ENCODE results near the gene SENP5.

DNA sequence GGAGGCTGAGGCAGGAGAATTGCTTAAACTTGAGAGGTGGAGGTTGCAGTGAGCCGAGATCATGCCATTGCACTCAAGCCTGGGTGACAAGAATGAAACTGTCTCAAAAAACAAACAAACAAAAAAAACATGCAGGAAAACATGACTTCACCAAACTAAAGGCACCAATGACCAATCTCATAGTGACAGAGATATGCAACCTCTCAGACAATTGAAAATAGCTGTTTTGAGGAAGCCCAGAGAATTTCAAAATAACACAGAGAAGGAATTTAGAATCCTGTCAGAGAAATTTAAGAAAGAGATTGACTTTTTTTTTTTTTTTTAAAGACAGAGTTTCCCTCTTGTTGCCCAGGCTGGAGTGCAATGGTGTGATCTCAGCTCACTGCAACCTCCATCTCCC lies 48.5 kb downstream of the SENP5 start:
- TF ChIP-seq, protein P1, sequence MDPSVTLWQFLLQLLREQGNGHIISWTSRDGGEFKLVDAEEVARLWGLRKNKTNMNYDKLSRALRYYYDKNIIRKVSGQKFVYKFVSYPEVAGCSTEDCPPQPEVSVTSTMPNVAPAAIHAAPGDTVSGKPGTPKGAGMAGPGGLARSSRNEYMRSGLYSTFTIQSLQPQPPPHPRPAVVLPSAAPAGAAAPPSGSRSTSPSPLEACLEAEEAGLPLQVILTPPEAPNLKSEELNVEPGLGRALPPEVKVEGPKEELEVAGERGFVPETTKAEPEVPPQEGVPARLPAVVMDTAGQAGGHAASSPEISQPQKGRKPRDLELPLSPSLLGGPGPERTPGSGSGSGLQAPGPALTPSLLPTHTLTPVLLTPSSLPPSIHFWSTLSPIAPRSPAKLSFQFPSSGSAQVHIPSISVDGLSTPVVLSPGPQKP (CRISPR knock-in tag; IDR thresholded peaks at IDR 0.05), result no peak
- no peak for TF ChIP-seq ASH1L (IDR thresholded peaks at IDR 0.05; ENCODE audit: borderline replicate concordance, low read depth, partially characterized antibody)
- TF ChIP-seq MYC (IDR thresholded peaks at IDR 0.05; ENCODE audit: low read depth, low read length), result no peak
- TF ChIP-seq MYC (CRISPR knock-in tag; IDR thresholded peaks at IDR 0.05; ENCODE audit: borderline replicate concordance, low read depth), result no peak
- no peak for TF ChIP-seq ZNF282 (CRISPR knock-in tag; IDR thresholded peaks at IDR 0.05)
- TF ChIP-seq ZFX (CRISPR knock-in tag; IDR thresholded peaks at IDR 0.05), result no peak
- TF ChIP-seq TAF1 (IDR thresholded peaks at IDR 0.05; ENCODE audit: control insufficient read depth, extremely low read depth, insufficient read depth, low read length, severe bottlenecking), result no peak
- no peak for TF ChIP-seq ELF4 (CRISPR knock-in tag; IDR thresholded peaks at IDR 0.05)
- no peak for TF ChIP-seq POLR2A (conservative IDR thresholded peaks at IDR 0.05)
- no peak for TF ChIP-seq JUNB (CRISPR knock-in tag; conservative IDR thresholded peaks at IDR 0.05)

All from K562 (cell line).